Activated CD8-positive, alpha-beta memory T cell treated with anti-CD3 and anti-CD28 coated beads for 4 hours (primary cell): ENCODE measurements around the gene CCDC77.
"Not testable (repeated sequence)": the region's sequence is repeated elsewhere in the genome, so short reads cannot be mapped to it uniquely, and the experiment has no call there.

Source experiments
- DNase-seq, 2 donors: peaks; one replicate each; pipeline ENCODE4 v3.0.0-alpha.2; 2020; ENCODE audit warnings: low read depth in 2 of 2

The CCDC77 gene

DNA sequence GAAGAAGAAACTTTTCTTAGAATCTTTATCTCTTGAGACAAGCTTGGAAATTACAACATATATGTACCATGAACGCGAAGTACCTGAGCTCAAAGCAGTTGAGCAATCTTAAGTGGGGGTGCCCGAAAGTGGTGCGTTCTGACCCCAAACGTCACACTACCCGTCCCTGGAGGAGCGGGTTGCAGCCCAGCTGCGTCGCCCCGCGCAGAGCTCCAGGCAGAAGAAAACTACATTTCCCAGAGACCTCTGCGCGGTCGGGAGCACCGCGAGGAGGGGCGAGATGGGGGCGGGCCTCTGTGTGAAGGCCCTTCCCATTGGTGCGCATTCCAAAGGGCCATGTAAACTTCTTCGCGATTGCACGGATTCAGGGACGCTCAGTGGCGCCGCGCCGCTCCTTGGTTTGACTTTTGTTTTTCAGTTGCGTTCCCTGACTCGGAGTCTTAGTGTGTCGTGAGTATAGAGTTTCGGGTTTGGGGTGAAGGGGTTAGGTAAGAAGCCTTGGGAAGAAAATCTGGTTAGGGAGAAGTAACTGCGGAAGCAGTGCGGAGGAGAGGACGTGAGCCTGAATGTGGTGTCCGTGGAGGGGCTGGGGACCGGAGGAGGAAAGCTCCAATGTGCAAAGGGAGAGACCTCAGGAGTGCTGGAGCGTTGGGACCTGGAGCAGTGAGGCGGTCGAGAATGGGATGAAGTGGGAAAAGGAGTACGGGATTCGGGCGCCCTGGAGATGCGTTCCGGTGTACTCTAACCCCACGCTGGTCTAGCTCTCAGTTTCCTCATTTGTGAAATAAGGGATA is at the start of gene CCDC77:
Gene CCDC77, plus strand, starts transcription at position 410 of the 794 bp plus-strand sequence. CDS start 7,740 bp downstream, outside the sequence.
- DNase-seq, result peak; percentile 83 to 86

- DNase-seq, result no peak
Observed at GRCh38 chr12:356276-356988, 45.0 kb upstream of the CCDC77 start.

DNA sequence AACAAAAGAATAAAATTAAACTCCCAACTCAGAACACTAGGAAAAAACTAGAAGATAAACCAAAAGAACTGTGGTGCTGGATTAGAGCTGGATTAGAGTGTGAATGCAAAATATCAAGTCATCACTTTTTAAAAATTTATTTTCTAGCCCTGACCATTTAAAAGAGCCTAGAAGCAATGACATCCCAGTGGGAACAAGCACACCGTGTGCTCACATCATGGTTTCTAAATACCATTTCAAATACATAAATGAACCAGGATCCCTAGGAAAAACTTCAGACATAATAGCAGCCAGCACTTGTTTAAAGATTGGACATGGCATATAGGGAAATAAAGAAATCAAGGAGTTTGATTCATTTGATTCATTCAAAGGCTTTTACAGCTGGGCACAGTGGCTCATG is 42.4 kb upstream of the CCDC77 start:
- no peak for DNase-seq

- no peak for DNase-seq
Observed at GRCh38 chr12:366820-367219, 34.6 kb upstream of the CCDC77 start.

DNA sequence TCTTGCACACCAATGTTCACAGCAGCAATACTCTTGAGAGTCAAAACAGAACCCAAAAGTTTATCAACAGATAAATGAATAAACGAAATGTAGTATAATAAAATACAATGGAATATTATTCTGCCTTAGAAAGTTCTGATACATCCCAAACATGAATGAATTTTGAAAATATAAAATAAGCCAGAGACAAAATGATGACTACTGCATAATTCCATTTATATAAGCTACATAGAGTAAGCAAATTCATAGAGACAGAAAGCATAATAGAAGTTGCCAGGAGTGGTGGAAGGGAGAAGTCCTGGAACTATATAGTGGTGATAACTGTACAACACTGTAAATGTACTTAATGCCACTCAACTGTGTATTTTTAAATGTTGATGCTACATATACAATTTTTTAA is 33.5 kb upstream of the CCDC77 start:
- DNase-seq, result no peak

DNA sequence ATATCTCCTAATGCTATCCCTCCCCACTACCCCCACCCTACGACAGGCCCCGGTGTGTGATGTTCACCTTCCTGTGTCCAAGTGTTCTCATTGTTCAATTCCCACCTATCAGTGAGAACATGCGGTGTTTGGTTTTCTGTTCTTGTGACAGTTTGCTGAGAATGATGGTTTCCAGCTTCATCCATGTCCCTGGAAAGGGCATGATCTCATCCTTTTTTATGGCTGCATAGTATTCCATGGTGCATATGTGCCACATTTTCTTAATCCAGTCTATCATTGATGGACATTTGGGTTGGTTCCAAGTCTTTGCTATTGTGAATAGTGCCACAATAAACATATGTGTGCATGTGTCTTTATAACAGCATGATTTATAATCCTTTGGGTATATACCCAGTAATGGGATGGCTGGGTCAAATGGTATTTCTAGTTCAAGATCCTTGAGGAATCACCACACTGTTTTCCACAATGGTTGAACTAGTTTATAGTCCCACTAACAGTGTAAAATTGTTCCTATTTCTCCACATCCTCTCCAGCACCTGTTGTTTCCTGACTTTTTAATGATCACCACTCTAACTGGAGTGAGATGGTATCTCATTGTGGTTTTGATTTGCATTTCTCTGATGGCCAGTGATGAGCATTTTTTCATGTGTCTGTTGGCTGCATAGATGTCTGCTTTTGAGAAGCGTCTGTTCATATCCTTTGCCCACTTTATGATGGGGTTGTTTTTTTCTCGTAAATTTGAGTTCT is 30.5 kb upstream of the CCDC77 start:
- not testable (repeated sequence) for DNase-seq

DNA sequence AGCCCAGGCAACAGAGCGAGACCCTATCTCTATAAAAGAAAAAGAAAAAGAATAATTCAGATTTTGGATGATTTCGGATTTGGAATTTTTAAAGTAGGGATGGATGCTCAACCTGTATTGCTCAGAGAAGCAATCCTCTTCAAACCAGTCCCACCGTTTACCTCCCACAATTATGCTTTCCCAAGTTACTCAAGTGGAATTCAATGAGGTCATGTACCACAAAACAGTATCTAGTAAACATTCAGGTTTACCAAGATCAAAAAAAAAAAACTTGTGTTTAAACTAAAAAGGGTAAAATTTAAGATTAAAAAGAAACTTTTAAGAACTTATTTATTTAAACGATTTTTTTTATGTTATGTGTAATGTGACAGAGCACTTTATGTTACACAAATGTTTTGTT is 14.8 kb upstream of the CCDC77 start:
- DNase-seq, result no peak

DNA sequence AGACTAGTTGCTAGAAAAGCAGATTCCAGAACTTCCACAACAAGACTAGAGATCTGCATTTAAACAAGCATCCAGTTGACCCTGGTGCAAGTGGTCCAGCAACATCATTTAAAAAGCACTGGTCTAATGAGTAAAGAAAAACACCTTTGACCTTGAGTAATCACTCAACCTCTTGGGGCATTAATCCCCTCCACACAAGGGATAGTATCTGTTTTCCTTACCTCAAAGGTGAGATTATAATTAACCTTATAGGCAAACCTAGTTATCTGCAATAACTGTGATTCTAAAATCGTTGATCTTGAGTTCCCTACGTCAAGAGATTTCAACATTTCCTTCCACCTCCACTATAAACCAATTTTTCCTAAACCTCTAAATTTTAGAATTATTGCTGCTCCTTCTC is 13.4 kb upstream of the CCDC77 start:
- DNase-seq, result no peak

DNA sequence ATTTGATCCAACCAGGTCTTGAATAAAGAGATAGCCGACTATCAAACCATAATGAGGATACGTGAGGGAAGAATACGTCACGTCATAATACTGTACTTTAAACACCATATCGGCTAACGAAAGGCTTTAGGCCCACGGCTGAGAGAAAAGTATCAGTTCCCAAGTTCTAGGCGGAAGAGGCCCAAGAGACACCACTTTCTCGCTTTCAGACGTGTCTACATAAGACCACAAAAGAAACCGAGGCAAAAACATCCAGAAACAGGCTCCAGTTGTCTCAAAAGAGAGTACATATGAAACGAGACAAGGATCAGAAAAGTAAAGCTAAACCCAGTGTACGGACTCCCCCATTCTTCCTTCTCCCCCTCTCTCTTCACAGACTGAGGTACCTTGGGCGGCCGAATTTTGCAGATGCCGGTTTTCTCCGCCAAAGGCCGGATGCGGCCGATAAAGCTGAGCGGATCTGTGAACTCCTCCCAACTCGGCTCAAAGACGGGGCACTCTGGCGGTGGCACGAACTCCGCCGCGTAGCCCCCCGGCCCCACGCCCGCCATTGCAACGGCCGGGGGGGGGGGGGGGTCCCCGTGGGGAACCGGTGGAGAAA is 12.8 kb upstream of the CCDC77 start:
- peak; percentile 14 to 22 for DNase-seq

- peak; percentile 82 to 83 for DNase-seq
Observed at GRCh38 chr12:389142-390096, 12.0 kb upstream of the CCDC77 start, which contains the start of gene KDM5A. Gene KDM5A (minus strand): TSS chr12:389320. CDS start chr12:389091, 229 bp downstream.

DNA sequence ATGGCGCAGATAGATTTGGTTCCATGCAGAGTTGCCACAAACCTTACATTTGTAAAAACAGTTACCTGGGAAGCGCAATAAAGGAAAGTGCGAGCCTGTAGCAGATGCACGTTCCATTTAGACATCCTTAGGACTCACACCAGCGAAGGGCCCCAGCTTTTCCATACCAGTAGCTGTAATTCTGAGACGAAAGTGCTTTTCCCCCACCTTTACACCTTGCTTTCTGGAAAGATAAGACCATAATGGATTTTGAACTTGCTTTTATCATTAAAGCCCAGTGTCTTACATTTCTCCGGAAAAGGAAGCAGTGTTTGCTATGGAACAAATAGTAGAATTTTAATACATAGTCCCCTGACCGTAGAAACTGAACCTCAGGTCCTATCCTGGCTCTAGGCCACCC is 616 bp upstream of the CCDC77 start:
- DNase-seq, result no peak

DNA sequence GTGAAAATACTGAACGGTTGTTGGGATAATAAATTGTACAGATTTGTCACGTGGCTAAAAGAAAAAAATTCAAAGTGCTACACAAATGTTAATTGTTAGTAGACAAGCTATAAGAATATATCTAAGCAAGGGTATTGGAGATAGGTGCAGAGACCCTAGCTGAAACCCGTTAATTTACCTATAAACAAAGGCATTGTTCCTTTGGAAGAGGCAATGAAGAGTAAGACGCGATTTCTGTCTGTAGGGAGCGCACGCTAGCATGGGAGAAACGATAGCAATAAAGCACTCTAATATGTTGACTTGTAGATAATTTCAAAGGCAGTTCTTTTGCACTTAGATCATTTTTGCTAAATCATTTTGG is 565 bp downstream of the CCDC77 start:
- DNase-seq, result no peak

DNA sequence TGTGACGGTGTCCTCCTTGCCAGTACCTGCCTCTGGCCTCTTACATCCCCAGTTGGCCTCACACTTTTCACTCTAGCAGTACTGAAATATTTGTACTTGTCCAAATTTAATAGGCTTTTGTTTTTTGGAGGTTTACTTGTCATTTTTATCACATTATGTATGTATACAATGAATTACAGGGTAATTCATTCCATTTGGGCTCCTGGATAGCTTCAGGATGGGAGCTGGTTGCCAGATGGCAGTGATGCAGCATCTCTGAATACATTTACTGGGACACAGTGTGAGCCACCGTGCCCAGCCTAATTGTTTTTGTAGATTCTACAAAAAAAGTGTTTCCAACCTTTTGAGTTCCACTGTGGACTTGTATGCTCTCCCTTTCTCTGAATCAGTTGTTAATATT is 13.4 kb downstream of the CCDC77 start:
- DNase-seq, result no peak

DNA sequence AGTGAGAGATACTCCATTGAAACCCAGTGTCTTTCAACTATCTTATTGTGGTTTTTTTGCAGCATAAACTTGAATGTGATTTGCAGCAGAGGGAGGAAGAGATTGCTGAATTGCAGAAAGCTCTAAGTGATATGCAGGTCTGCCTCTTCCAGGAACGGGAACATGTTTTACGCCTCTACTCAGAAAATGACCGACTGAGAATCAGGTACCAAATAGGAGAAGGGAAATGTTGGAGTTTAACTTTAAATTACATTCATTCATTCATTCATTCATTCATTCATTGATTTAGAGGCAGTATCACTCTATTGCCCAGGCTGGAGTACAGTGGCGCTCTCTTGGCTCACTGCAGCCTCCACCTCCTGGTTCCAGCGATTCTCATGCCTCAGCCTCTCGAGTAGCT is 17.0 kb downstream of the CCDC77 start:
- DNase-seq, result no peak

DNA sequence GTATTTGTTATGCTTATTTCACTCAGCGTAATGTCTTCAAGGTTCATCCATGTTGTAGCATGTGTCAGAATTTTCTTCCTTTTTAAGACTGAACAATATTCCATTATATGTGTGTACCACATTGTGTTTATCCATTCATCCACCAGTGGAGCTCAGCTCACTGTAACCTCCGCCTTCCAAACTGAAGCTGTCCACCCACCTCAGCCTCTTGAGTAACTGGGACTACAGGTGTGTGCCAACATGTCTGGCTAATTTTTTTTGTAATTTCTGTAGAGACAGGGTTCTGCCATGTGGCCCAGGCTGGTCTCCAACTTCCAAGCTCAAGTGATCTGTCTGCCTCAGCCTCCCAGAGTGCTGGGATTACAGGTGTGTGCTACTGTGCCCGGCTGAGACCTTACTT is 21.1 kb downstream of the CCDC77 start:
- no peak for DNase-seq

GRCh38 chr12:435737-436136 is 34.3 kb downstream of the CCDC77 start:
- DNase-seq, result not testable (repeated sequence)

- peak; percentile 12 to 13 for DNase-seq
Observed at GRCh38 chr12:442235-442884, 40.9 kb downstream of the CCDC77 start.

- no peak for DNase-seq
Observed at GRCh38 chr12:447141-447540, 45.7 kb downstream of the CCDC77 start.

- no peak for DNase-seq
Observed at GRCh38 chr12:449203-449602, 47.8 kb downstream of the CCDC77 start.

GRCh38 chr12:450438-450837 is 49.0 kb downstream of the CCDC77 start:
- no peak for DNase-seq
